Measurements from ENCODE around the gene SMIM33.

DNA sequence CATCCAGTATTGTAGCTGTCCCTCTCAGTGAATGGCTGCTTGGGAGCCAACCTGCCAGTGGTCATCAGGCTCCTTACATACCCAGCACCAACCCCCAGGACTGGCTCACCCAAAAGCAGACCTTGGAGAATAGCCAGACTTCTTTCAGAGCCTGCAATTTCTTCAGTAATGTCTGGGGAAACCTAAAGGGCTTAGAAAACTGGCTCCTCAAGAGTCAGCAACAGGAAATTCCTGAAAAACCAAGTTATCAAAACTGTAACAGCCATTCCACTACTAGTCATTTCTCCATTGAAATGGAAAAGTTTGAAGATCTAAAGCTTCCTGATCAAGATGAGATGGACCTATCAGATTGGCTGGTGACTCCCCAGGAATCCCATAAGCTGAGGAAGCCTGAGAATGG lies 24.0 kb downstream of the SMIM33 start:
- TF ChIP-seq ZNF416 (CRISPR knock-in tag; IDR thresholded peaks at IDR 0.05), result no peak
- TF ChIP-seq CREM (CRISPR knock-in tag; IDR thresholded peaks at IDR 0.05), result no peak
